ENCODE results near the gene WDFY4. TPM values are rescaled to one million over a fixed set of nuclear protein-coding genes. Genes with fewer than 3 reads are reported as not detected.

The WDFY4 gene
- total and polyA plus RNA-seq, 4 donors = 0.57 to 7.1 (median 2.0) TPM

DNA sequence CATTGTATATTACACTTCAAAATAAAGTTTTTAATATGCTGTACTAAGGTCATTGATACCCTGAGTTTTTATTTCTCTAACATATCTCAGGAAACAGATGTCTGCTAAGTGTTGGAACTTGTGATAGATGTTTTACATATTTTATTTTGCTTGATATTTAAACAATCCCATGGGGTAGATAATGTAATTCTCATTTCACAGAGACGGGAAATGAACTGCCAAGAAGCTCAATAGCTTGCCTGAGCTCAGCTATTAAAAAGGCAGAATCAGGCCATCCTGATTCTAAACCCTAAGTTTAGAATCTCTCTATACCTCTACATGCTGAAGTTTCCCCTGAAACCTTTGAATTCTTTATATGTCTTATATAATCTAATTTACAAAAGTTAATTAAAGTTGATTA is 128.6 kb downstream of the WDFY4 start:
- TF ChIP-seq SP1 (IDR thresholded peaks at IDR 0.05) (no peak), EGR1 (IDR thresholded peaks at IDR 0.05; ENCODE audit: low read depth in 2 of 2) (no peak), GABPA (IDR thresholded peaks at IDR 0.05 in 1 of 2, conservative IDR thresholded peaks at IDR 0.05 in 1 of 2) (no peak), FOXA1 (IDR thresholded peaks at IDR 0.05) (no peak), YY1 (IDR thresholded peaks at IDR 0.05) (no peak), RXRA (IDR thresholded peaks at IDR 0.05) (no peak), JUND (IDR thresholded peaks at IDR 0.05) (no peak)
- no peak overlapping the region for H3K4me3 ChIP-seq (ENCODE audit: low read depth in 1 of 3, low read length in 3 of 3)
- no peak for DNase-seq (ENCODE audit: low spot score)
- 59% methylated on average over 1 of the region's 1 CpG for WGBS
- H3K27me3 ChIP-seq (ENCODE audit: control insufficient read depth in 4 of 4, insufficient read depth in 4 of 4, low read length in 3 of 4) = peaks cover 0 to 3% (median 0%) of the 10 kb centered on the region in 4 donors
- no peak overlapping the region for H3K9ac ChIP-seq (ENCODE audit: low read depth in 1 of 2, low read length in 2 of 2)
- H3K9me3 ChIP-seq (ENCODE audit: control insufficient read depth in 4 of 4, low read length in 3 of 4) = no peaks in the 10 kb centered on the region
- H3K4me1 ChIP-seq (ENCODE audit: control insufficient read depth in 4 of 4, insufficient read depth in 4 of 4, low read length in 3 of 4) = no peaks in the 10 kb centered on the region
- no peak overlapping the region for H3K27ac ChIP-seq (ENCODE audit: low read depth in 1 of 2, low read length in 2 of 2)
- no peaks in the 10 kb centered on the region for H3K36me3 ChIP-seq (ENCODE audit: control insufficient read depth in 4 of 4, insufficient read depth in 3 of 4, low read depth in 1 of 4, low read length in 3 of 4)

DNA sequence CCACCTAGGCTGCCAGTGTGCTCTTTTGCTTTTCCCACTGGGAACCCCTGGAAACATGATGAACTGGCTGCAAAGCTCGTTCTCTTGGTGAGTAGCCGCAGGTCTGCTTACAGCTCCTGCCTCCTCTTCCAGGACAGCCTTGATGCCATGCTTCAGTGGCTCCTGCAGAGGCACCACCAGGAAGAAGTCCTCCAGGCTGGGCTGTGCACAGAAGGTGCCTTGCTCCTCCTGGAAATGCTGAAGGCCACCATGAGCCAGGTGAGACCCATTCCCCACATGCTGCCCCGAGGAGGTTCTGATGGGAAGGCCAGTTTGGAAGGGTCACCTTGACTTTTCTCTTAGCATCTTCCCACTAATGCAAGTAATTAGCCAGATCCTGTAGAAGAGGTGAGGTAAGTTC is 129.2 kb downstream of the WDFY4 start:
- Histone ChIP-seq H3K9me3 (ENCODE audit: control insufficient read depth in 4 of 4, low read length in 3 of 4) (no peaks in the 10 kb centered on the region), H3K27ac (ENCODE audit: low read depth in 1 of 2, low read length in 2 of 2) (no peak overlapping the region), H3K4me3 (ENCODE audit: low read depth in 1 of 3, low read length in 3 of 3) (no peak overlapping the region), H3K9ac (ENCODE audit: low read depth in 1 of 2, low read length in 2 of 2) (no peak overlapping the region), H3K27me3 (ENCODE audit: control insufficient read depth in 4 of 4, insufficient read depth in 4 of 4, low read length in 3 of 4) (peaks cover 0 to 3% (median 0%) of the 10 kb centered on the region in 4 donors), H3K4me1 (ENCODE audit: control insufficient read depth in 4 of 4, insufficient read depth in 4 of 4, low read length in 3 of 4) (no peaks in the 10 kb centered on the region), H3K36me3 (ENCODE audit: control insufficient read depth in 4 of 4, insufficient read depth in 3 of 4, low read depth in 1 of 4, low read length in 3 of 4) (no peaks in the 10 kb centered on the region)
- TF ChIP-seq EGR1 (IDR thresholded peaks at IDR 0.05; ENCODE audit: low read depth in 2 of 2) = no peak
- no peak for TF ChIP-seq RAD21 (IDR thresholded peaks at IDR 0.05)
- TF ChIP-seq, protein P1, sequence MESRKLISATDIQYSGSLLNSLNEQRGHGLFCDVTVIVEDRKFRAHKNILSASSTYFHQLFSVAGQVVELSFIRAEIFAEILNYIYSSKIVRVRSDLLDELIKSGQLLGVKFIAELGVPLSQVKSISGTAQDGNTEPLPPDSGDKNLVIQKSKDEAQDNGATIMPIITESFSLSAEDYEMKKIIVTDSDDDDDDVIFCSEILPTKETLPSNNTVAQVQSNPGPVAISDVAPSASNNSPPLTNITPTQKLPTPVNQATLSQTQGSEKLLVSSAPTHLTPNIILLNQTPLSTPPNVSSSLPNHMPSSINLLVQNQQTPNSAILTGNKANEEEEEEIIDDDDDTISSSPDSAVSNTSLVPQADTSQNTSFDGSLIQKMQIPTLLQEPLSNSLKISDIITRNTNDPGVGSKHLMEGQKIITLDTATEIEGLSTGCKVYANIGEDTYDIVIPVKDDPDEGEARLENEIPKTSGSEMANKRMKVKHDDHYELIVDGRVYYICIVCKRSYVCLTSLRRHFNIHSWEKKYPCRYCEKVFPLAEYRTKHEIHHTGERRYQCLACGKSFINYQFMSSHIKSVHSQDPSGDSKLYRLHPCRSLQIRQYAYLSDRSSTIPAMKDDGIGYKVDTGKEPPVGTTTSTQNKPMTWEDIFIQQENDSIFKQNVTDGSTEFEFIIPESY (IDR thresholded peaks at IDR 0.05) = no peak
- TF ChIP-seq TAF1 (conservative IDR thresholded peaks at IDR 0.05) = no peak
- TF ChIP-seq, protein P2, sequence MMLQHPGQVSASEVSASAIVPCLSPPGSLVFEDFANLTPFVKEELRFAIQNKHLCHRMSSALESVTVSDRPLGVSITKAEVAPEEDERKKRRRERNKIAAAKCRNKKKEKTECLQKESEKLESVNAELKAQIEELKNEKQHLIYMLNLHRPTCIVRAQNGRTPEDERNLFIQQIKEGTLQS (IDR thresholded peaks at IDR 0.05) = no peak
- TF ChIP-seq, protein P3, sequence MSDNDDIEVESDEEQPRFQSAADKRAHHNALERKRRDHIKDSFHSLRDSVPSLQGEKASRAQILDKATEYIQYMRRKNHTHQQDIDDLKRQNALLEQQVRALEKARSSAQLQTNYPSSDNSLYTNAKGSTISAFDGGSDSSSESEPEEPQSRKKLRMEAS (IDR thresholded peaks at IDR 0.05) = no peak
- no peak for TF ChIP-seq FOXA1 (IDR thresholded peaks at IDR 0.05)
- TF ChIP-seq NR2F2 (IDR thresholded peaks at IDR 0.05) = no peak
- no peak for TF ChIP-seq GABPA (IDR thresholded peaks at IDR 0.05 in 1 of 2, conservative IDR thresholded peaks at IDR 0.05 in 1 of 2)
- TF ChIP-seq HNF4G (IDR thresholded peaks at IDR 0.05) = no peak
- TF ChIP-seq HNF4A (conservative IDR thresholded peaks at IDR 0.05) = no peak
- TF ChIP-seq, protein P4, sequence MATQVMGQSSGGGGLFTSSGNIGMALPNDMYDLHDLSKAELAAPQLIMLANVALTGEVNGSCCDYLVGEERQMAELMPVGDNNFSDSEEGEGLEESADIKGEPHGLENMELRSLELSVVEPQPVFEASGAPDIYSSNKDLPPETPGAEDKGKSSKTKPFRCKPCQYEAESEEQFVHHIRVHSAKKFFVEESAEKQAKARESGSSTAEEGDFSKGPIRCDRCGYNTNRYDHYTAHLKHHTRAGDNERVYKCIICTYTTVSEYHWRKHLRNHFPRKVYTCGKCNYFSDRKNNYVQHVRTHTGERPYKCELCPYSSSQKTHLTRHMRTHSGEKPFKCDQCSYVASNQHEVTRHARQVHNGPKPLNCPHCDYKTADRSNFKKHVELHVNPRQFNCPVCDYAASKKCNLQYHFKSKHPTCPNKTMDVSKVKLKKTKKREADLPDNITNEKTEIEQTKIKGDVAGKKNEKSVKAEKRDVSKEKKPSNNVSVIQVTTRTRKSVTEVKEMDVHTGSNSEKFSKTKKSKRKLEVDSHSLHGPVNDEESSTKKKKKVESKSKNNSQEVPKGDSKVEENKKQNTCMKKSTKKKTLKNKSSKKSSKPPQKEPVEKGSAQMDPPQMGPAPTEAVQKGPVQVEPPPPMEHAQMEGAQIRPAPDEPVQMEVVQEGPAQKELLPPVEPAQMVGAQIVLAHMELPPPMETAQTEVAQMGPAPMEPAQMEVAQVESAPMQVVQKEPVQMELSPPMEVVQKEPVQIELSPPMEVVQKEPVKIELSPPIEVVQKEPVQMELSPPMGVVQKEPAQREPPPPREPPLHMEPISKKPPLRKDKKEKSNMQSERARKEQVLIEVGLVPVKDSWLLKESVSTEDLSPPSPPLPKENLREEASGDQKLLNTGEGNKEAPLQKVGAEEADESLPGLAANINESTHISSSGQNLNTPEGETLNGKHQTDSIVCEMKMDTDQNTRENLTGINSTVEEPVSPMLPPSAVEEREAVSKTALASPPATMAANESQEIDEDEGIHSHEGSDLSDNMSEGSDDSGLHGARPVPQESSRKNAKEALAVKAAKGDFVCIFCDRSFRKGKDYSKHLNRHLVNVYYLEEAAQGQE (IDR thresholded peaks at IDR 0.05) = no peak
- no peak for TF ChIP-seq SP1 (IDR thresholded peaks at IDR 0.05)
- TF ChIP-seq, protein P5, sequence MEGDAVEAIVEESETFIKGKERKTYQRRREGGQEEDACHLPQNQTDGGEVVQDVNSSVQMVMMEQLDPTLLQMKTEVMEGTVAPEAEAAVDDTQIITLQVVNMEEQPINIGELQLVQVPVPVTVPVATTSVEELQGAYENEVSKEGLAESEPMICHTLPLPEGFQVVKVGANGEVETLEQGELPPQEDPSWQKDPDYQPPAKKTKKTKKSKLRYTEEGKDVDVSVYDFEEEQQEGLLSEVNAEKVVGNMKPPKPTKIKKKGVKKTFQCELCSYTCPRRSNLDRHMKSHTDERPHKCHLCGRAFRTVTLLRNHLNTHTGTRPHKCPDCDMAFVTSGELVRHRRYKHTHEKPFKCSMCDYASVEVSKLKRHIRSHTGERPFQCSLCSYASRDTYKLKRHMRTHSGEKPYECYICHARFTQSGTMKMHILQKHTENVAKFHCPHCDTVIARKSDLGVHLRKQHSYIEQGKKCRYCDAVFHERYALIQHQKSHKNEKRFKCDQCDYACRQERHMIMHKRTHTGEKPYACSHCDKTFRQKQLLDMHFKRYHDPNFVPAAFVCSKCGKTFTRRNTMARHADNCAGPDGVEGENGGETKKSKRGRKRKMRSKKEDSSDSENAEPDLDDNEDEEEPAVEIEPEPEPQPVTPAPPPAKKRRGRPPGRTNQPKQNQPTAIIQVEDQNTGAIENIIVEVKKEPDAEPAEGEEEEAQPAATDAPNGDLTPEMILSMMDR (IDR thresholded peaks at IDR 0.05; ENCODE audit: low read depth, low read length, missing input control) = no peak
- TF ChIP-seq JUND (IDR thresholded peaks at IDR 0.05) = no peak
- WGBS = 89% methylated on average over 3 of the region's 3 CpGs
- no peak for DNase-seq (ENCODE audit: low spot score)

Data from liver (tissue), 9 donors.